Measurements from ENCODE around the gene OPRM1.

OPRM1 gene

GRCh38 chr6:154093231-154094044 is 54.4 kb downstream of the OPRM1 start:
- ChIA-PET CTCF (interaction anchor here (1.3 kb wide), 1 partner anchor 21 kb away, joined by 3 read pairs; no protein-coding TSS in a partner anchor), POLR2A (no interaction called here)
- DNase-seq (ENCODE audit: extremely low spot score): no peak
- TF ChIP-seq CTCF (IDR thresholded peaks at IDR 0.05; ENCODE audit: control extremely low read depth, extremely low read depth, low read depth, missing control alignments): no peak

- CTCF ChIA-PET: no interaction called here
- DNase-seq (ENCODE audit: extremely low spot score): no peak
- POLR2A ChIA-PET: no interaction called here
- no peak for TF ChIP-seq CTCF (IDR thresholded peaks at IDR 0.05; ENCODE audit: control extremely low read depth, extremely low read depth, low read depth, missing control alignments)
Measured at GRCh38 chr6:154095571-154095970, 56.5 kb downstream of the OPRM1 start.

DNA sequence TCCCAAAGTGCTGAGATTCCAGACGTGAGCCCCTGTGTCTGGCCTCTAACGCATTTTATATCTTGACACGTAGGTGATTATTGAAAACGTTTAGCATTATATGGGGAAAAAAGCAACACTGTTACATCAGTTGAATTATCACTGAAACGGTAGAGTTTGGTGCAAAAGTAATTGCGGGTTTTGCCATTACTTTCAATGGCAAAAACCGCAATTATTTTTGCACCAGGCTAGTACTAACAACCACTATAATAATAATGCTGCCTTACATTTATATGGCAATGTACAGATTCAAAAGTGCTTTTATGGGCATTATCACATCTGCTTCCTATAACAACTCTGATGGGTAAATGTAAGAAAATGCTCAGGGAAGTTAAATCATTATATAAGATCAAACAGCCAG is 57.3 kb downstream of the OPRM1 start:
- ChIA-PET CTCF (no interaction called here), POLR2A (no interaction called here)
- TF ChIP-seq CTCF (IDR thresholded peaks at IDR 0.05; ENCODE audit: control extremely low read depth, extremely low read depth, low read depth, missing control alignments): no peak
- no peak for DNase-seq (ENCODE audit: extremely low spot score)

DNA sequence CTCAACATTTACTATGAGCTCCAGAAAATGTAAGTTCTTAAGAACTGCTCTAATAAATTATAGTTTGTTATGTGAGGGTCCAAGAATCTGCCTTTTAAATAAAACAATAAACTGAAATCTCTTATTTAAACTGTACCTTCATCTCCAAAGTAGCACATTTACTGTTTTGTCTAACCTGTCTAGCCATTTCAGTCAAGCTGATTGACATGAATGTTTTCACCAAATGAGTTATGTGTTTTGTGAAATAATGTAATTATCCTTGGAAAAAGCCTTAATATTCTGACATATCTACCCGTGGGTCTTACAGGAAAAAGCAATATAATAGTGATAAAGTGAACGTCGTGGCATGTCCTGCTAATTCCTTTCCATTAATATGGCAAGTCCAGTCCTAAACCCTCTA is 57.8 kb downstream of the OPRM1 start:
- TF ChIP-seq CTCF (IDR thresholded peaks at IDR 0.05; ENCODE audit: control extremely low read depth, extremely low read depth, low read depth, missing control alignments): no peak
- CTCF ChIA-PET: no interaction called here
- no peak for DNase-seq (ENCODE audit: extremely low spot score)
- POLR2A ChIA-PET: no interaction called here

GRCh38 chr6:154099211-154099610 is 60.2 kb downstream of the OPRM1 start:
- no peak for TF ChIP-seq CTCF (IDR thresholded peaks at IDR 0.05; ENCODE audit: control extremely low read depth, extremely low read depth, low read depth, missing control alignments)
- no peak for DNase-seq (ENCODE audit: extremely low spot score)
- CTCF ChIA-PET: no interaction called here
- POLR2A ChIA-PET: no interaction called here

DNA sequence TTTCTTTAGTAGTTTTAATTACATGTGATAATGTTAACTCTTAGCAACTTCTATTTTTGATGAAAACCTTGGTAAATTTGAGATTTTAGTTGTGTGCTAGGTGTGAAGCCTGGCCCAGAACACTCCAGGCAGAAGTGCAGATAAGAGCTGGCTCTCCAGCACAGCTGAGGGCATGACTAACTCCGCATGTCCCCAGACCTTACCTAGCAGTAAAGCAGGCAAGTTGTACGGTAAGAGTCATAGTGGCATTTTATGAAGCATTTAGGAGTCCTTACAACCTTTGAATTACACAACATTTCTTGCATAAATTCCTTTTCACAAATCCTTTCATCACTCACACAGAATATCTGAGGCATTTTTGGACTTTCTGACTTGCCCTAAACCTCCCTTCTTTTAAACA is 67.2 kb downstream of the OPRM1 start:
- POLR2A ChIA-PET: no interaction called here
- no peak for TF ChIP-seq CTCF (IDR thresholded peaks at IDR 0.05; ENCODE audit: control extremely low read depth, extremely low read depth, low read depth, missing control alignments)
- CTCF ChIA-PET: no interaction called here
- DNase-seq (ENCODE audit: extremely low spot score): no peak

All from GM10248 (cell line).